ENCODE data around the gene AP4M1. TPM values are rescaled to one million over a fixed set of nuclear protein-coding genes. Genes with fewer than 3 reads are reported as not detected.

Gene AP4M1
- total RNA-seq, 3 donors from 2014 or later = 18.0 to 30.9 (median 23.9) TPM

DNA sequence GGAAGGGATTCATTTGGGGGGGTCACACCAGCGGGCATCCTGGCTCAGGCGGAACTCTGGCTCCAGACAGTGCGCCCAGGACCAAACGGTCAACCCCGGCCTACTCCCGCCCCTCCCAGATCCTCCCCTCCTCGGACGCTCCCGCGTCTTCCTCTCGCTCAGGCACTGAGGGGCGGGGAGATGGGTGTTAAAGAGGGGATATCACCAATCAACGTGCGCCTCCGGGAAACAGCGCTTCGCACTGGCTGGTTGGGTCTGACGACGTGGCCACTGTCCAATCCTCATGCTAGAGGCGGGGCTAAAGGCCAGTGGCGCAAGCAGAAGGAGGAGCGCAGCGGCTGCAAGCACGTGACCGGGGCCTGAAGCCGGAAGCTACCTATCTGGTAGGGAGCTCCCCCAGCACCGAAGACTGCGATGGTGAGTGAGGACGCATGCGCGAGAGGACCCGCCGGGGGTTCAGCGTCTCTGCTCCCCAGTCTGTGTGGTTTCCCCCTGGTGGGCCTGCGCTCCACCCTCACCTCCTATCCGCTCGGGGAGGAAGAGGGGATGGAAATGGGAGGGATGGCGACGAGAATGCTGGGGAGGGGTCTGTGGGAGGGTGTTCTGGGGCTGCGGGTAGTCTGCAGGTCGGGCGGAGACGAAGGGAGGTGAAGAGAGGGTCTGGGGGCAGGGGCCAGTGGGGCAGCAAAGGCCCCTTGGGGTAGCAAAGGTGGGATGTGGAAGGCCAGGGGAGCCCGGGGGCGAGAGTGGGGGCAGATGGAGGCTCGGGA lies 47.3 kb downstream of the AP4M1 start, which contains the start of gene LAMTOR4:
TSS of gene LAMTOR4 (plus strand) at position 360 of the 770 bp plus-strand sequence. CDS start at position 415, 55 bp downstream.
- intact Hi-C loops (cut with DNase I, micrococcal nuclease) = no loop called here
- Histone ChIP-seq H3K4me3 (peak within 1 kb of the TSS; percentile 83), H3K36me3 (ENCODE audit: low read depth) (peaks cover 4% of the 10 kb centered on the region), H3K4me1 (ENCODE audit: low read depth) (peaks cover 45% of the 10 kb centered on the region), H3K9me3 (no peaks in the 10 kb centered on the region)
- DNase-seq (peak; percentile 98 to 100 (median 99)), ATAC-seq (peak; percentile 94)
- TF ChIP-seq, protein P1, sequence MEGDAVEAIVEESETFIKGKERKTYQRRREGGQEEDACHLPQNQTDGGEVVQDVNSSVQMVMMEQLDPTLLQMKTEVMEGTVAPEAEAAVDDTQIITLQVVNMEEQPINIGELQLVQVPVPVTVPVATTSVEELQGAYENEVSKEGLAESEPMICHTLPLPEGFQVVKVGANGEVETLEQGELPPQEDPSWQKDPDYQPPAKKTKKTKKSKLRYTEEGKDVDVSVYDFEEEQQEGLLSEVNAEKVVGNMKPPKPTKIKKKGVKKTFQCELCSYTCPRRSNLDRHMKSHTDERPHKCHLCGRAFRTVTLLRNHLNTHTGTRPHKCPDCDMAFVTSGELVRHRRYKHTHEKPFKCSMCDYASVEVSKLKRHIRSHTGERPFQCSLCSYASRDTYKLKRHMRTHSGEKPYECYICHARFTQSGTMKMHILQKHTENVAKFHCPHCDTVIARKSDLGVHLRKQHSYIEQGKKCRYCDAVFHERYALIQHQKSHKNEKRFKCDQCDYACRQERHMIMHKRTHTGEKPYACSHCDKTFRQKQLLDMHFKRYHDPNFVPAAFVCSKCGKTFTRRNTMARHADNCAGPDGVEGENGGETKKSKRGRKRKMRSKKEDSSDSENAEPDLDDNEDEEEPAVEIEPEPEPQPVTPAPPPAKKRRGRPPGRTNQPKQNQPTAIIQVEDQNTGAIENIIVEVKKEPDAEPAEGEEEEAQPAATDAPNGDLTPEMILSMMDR (IDR thresholded peaks at IDR 0.05) = no peak

DNA sequence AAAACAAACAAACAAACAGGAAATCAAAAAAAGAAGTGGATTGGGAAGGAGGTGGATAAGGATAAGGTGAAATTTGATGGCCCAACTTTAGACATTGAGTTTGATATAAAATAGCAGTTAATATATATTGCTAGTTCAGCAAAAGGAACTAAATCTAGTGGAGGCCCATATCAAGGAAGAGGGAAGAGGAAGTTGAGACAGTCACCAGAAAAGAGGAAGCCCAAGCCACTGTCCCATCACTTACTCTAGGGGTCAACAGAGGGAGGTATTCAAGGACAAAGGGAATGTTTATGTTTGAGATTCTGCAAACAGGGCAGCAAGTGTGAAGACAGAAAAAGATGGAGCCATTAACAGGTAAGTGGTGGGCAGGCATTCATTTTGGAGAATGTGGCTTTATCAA lies 51.0 kb downstream of the AP4M1 start:
- H3K36me3 ChIP-seq (ENCODE audit: low read depth) = peaks cover 4% of the 10 kb centered on the region

DNA sequence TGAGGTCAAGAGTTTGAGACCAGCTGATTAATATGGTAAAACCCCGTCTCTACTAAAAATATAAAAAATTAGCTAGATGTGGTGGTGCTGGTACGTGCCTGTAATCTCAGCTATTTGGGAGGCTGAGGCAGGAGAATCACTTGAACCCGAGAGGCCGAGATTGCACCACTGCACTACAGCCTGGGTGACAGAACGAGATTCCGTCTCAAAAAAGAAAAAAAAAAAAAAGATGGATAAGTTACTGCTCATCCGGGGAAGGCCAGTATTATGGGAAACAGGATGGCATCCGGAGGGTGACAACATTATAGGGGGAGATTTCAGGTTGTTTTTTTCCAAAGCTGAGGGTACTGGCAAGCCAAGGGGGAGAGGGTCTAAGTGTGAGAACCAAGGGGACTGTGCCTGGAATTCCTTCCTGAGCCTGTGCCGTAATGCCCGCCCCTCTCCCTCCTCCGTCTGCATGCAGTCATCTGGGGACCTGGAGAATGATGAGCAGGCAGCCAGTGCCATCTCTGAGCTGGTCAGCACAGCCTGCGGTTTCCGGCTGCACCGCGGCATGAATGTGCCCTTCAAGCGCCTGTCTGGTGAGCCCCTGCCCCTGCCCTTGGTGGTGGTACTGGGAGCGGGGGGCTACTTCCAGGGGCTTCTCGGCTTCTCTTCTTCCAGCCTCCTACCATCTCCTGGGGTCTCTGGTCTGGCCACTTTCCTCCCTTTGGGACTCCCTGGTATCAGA lies 51.7 kb downstream of the AP4M1 start:
- Histone ChIP-seq H3K4me3 (no peak overlapping the region), H3K36me3 (ENCODE audit: low read depth) (peaks cover 4% of the 10 kb centered on the region), H3K4me1 (ENCODE audit: low read depth) (peaks cover 85% of the 10 kb centered on the region), H3K9me3 (no peaks in the 10 kb centered on the region)
- TF ChIP-seq, protein P1 (IDR thresholded peaks at IDR 0.05) = no peak
- ATAC-seq (no peak), DNase-seq (peak in 1 of 3 donors; percentile 58)
- intact Hi-C loops (cut with DNase I, micrococcal nuclease) = no loop called here

More for the DNA sequence above, 51.0 kb downstream of the AP4M1 start:
- H3K4me3 ChIP-seq = no peak overlapping the region
- ATAC-seq = no peak
- H3K9me3 ChIP-seq = no peaks in the 10 kb centered on the region
- intact Hi-C loops (cut with DNase I, micrococcal nuclease) = no loop called here
- no peak for DNase-seq
- H3K4me1 ChIP-seq (ENCODE audit: low read depth) = peaks cover 81% of the 10 kb centered on the region
- TF ChIP-seq, protein P1 (IDR thresholded peaks at IDR 0.05) = no peak

DNA sequence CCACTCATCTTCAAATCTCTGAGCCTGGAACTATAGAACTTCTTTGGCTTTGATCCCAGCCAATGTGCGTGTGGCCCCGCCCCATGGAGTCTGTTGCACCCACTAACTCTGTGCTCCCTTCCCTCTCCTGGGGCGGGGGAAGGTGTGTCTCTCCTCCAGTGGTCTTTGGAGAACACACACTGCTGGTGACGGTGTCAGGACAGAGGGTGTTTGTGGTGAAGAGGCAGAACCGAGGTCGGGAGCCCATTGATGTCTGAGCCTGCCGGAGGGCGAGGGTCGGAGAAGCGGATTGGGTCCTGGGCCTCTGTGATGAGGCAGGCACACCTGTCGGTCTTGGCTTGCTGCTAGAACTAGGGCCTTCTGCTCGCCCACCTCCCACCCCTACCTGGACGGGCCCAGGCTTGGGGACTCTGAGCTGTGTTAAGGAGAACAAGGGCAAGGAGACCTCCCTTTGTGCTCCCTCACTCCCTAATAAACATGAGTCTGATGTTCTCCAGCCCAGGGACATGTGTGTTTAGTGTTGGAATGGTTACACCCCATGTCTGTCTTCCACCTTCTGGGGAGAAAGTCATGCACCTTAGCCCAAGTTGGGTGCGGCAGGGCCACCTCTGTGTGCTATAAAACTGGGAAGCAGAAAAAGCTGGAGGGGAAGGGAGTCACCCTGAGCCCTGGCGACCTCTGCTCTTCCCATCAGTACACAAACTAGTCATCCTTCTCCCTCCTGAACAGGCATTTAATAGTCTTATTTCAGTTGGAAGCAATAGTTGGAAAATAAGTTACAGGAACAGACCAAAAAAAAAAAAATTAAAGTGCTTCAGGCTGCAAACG lies 52.5 kb downstream of the AP4M1 start:
- peak; percentile 81 to 85 (median 81) for DNase-seq
- Histone ChIP-seq H3K36me3 (ENCODE audit: low read depth) (no peaks in the 10 kb centered on the region), H3K4me1 (ENCODE audit: low read depth) (peaks cover 80% of the 10 kb centered on the region)

More for the DNA sequence above, 52.5 kb downstream of the AP4M1 start:
- no peaks in the 10 kb centered on the region for H3K9me3 ChIP-seq
- ATAC-seq = peak; percentile 70
- intact Hi-C loops (cut with DNase I, micrococcal nuclease) = no loop called here
- H3K4me3 ChIP-seq = no peak overlapping the region
- TF ChIP-seq, protein P1 (IDR thresholded peaks at IDR 0.05) = no peak

All from mucosa of descending colon (tissue), 3 donors.